ENCODE results near the gene IPO7.

IPO7 gene

DNA sequence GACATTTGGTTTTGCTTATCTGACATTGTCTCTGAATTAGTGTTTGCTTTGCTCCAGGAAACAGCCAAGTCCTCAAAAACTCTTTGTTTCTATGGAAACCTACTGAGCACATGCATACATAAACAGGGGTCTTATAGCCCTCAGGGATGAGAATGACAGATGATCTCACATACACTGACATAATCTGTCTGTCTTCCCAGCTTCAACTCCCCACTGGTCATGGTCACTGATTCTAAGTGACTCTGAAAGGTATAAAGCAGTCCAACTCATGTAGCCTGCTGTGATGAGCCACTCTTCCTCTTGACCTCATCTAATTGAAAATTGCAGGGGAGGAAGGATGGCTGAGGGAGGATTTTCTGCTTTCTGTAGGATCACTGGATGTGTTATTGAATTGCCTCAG is 89.0 kb downstream of the IPO7 start:
- Mint-ChIP-seq H3K4me1 (no peaks in the 10 kb centered on the region), H3K4me3 (no peak overlapping the region), H3K27me3 (ENCODE audit: low read depth, poor library complexity) (peaks cover 4% of the 10 kb centered on the region), H3K9me3 (no peaks in the 10 kb centered on the region), H3K27ac (peak overlapping the region; percentile 85), H3K36me3 (ENCODE audit: low read depth) (peaks cover 56% of the 10 kb centered on the region)
- TF ChIP-seq, protein P1, sequence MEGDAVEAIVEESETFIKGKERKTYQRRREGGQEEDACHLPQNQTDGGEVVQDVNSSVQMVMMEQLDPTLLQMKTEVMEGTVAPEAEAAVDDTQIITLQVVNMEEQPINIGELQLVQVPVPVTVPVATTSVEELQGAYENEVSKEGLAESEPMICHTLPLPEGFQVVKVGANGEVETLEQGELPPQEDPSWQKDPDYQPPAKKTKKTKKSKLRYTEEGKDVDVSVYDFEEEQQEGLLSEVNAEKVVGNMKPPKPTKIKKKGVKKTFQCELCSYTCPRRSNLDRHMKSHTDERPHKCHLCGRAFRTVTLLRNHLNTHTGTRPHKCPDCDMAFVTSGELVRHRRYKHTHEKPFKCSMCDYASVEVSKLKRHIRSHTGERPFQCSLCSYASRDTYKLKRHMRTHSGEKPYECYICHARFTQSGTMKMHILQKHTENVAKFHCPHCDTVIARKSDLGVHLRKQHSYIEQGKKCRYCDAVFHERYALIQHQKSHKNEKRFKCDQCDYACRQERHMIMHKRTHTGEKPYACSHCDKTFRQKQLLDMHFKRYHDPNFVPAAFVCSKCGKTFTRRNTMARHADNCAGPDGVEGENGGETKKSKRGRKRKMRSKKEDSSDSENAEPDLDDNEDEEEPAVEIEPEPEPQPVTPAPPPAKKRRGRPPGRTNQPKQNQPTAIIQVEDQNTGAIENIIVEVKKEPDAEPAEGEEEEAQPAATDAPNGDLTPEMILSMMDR (IDR thresholded peaks at IDR 0.05), result no peak
- no peak for DNase-seq

DNA sequence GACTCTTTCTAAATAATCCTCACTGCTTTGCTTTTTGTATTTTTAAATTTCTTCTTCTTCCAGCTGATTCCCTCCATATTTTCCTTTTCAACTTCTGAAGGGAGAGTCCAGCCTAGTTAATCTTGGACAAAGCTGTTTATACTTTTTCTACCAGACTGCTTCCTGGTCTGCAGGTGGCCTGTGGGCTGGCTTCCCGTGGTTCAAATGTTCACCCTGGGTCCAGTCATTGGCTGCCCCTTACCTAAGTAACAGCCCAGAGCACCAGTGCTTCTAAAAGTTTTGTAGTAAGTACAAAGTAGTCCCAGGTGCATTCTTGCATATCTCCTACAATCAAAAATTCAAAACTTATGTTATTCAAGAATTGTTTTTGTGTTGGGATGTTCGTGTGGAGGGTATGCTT is 95.4 kb downstream of the IPO7 start:
- H3K27ac Mint-ChIP-seq, result peak overlapping the region; percentile 78
- TF ChIP-seq, protein P1 (IDR thresholded peaks at IDR 0.05), result no peak
- DNase-seq, result no peak
- H3K4me1 Mint-ChIP-seq, result no peaks in the 10 kb centered on the region
- no peaks in the 10 kb centered on the region for H3K9me3 Mint-ChIP-seq
- peaks cover 4% of the 10 kb centered on the region for H3K27me3 Mint-ChIP-seq (ENCODE audit: low read depth, poor library complexity)
- H3K4me3 Mint-ChIP-seq, result no peak overlapping the region
- peaks cover 65% of the 10 kb centered on the region for H3K36me3 Mint-ChIP-seq (ENCODE audit: low read depth)

DNA sequence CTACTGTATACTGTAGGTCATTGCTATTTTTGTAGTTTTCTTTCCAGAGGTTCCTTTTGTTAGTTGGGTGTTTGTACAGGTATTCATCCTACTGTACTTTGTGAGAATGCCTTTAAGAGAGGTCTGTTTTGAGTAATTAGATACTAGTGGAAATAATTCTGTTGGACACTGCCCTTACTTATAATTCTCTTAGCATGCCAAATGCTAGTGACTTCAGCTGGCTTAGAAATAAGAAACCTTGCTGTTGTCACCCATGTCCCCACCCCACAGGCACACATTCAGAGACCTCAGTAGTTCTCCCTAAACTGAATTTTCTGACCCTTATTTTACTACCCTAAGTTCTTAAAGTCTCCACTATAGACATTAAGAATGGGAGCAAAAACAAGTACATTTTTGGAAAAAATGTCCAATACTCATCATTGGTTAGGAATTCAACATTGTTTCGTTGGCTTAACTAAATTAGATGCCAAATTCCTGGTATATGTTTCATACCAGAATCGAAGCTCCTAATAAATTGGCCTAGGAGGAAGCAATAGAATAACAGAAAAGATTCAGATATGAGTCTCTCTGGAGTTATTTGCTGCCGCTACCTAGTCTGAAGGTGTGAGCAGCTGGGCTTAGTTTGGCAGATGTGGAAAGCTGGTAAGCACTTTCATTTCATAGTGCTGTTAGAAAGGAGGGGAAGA is 104.8 kb downstream of the IPO7 start:
- no peak overlapping the region for H3K4me3 Mint-ChIP-seq
- no peak overlapping the region for H3K27ac Mint-ChIP-seq
- H3K9me3 Mint-ChIP-seq, result no peaks in the 10 kb centered on the region
- H3K27me3 Mint-ChIP-seq (ENCODE audit: low read depth, poor library complexity), result no peaks in the 10 kb centered on the region
- TF ChIP-seq, protein P1 (IDR thresholded peaks at IDR 0.05), result no peak
- no peaks in the 10 kb centered on the region for H3K4me1 Mint-ChIP-seq
- H3K36me3 Mint-ChIP-seq (ENCODE audit: low read depth), result peaks cover 55% of the 10 kb centered on the region
- no peak for DNase-seq

DNA sequence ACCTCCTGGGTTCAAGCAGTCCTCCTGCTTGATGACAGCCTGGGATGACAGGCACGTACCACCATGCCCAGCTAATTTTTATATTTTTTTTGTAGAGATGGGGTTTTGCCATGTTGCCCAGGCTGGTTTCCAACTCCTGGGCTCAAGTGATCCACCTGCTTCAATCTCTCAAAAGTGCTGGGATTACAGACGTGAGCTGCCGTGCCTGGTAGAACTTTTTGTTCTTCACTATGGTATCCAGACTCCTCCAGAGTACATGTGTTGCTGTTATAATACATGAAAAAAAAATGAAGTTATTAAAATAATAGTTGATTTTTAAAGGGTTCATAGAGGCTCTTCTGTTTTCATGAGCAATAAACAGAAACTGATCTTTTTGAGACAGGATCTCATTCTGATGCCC is 105.9 kb downstream of the IPO7 start:
- Mint-ChIP-seq H3K27me3 (ENCODE audit: low read depth, poor library complexity) (no peaks in the 10 kb centered on the region), H3K4me1 (no peaks in the 10 kb centered on the region), H3K27ac (no peak overlapping the region), H3K36me3 (ENCODE audit: low read depth) (peaks cover 54% of the 10 kb centered on the region), H3K4me3 (no peak overlapping the region), H3K9me3 (no peaks in the 10 kb centered on the region)
- TF ChIP-seq, protein P1 (IDR thresholded peaks at IDR 0.05), result no peak
- no peak for DNase-seq

DNA sequence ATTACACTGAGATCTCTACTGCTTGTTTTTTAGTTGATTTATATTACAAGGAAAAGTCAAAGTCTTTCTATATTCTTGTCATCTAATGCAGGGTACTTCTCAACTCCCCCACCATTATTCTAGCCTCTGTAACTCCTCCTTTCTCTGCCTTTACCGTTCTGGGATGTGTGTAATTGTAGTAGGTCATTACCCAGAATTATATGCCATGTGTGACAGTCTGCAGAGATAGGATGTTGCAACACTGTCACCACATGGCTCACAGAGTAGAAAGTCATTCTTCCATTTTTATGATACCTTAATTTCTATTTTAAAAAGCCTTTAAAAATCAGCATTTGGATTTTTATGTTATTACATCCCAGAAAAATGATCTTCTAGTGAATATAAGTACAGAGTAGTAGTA is 109.0 kb downstream of the IPO7 start:
- Mint-ChIP-seq H3K36me3 (ENCODE audit: low read depth) (peaks cover 62% of the 10 kb centered on the region), H3K27me3 (ENCODE audit: low read depth, poor library complexity) (no peaks in the 10 kb centered on the region), H3K4me3 (no peak overlapping the region), H3K27ac (no peak overlapping the region), H3K4me1 (no peaks in the 10 kb centered on the region), H3K9me3 (no peaks in the 10 kb centered on the region)
- no peak for DNase-seq
- TF ChIP-seq, protein P1 (IDR thresholded peaks at IDR 0.05), result no peak

DNA sequence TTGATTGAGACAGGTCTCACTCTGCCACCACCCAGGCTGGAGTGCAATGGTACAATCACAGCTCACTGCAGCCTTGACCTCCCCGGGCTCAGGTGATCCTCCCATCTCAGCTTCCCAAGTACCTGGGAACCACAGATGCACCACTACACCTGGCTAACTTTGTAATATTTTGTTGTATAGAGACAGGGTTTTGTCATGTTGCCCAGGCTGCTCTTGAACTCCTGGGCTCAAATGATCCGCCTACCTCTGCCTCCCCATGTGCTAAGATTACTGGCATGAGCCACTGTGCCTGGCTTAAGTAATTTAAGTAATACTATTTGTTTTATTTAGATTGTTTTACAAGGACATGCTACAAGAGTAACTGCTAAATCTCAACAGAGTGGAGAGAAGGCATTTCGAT is 109.9 kb downstream of the IPO7 start:
- no peak overlapping the region for H3K27ac Mint-ChIP-seq
- DNase-seq, result no peak
- no peak overlapping the region for H3K4me3 Mint-ChIP-seq
- peaks cover 62% of the 10 kb centered on the region for H3K36me3 Mint-ChIP-seq (ENCODE audit: low read depth)
- no peaks in the 10 kb centered on the region for H3K4me1 Mint-ChIP-seq
- H3K27me3 Mint-ChIP-seq (ENCODE audit: low read depth, poor library complexity), result no peaks in the 10 kb centered on the region
- H3K9me3 Mint-ChIP-seq, result no peaks in the 10 kb centered on the region
- TF ChIP-seq, protein P1 (IDR thresholded peaks at IDR 0.05), result no peak

All from nephron progenitor cell (in vitro differentiated cells).